ENCODE data around the gene RPN2. TPM values are rescaled to one million over a fixed set of nuclear protein-coding genes. Genes with fewer than 3 reads are reported as not detected.

The RPN2 gene
- polyA plus RNA-seq, 1 donor from 2014 or later, result 151 TPM

GRCh38 chr20:37236462-37236861 lies 57.3 kb downstream of the RPN2 start:
- Histone ChIP-seq H3K4me2 (ENCODE audit: low read length) (no peak overlapping the region), H2AFZ (ENCODE audit: low read depth, low read length) (no peak overlapping the region), H3K79me2 (replicated peaks; ENCODE audit: insufficient read depth, low read length) (no peaks in the 10 kb centered on the region), H3K9ac (ENCODE audit: low read length) (no peak overlapping the region), H3K4me3 (ENCODE audit: low read length) (no peak overlapping the region), H3K9me2 (ENCODE audit: insufficient read depth, low read length) (no peaks in the 10 kb centered on the region), H3F3A (ENCODE audit: insufficient read depth, low read length, poor library complexity, severe bottlenecking) (no peaks in the 10 kb centered on the region), H4K20me1 (ENCODE audit: insufficient read depth) (no peaks in the 10 kb centered on the region), H3K36me3 (ENCODE audit: insufficient read depth, low read length) (peaks cover 15% of the 10 kb centered on the region), H3K27me3 (ENCODE audit: insufficient read depth, low read depth, low read length) (no peaks in the 10 kb centered on the region), H3K27ac (ENCODE audit: low read length) (no peak overlapping the region), H3K9me3 (ENCODE audit: low read length) (no peaks in the 10 kb centered on the region)
- no peak for TF ChIP-seq RAD21 (conservative IDR thresholded peaks at IDR 0.05)
- TF ChIP-seq POLR2AphosphoS5 (IDR thresholded peaks at IDR 0.05), result no peak
- no peak for TF ChIP-seq SMC3 (conservative IDR thresholded peaks at IDR 0.05; ENCODE audit: poor library complexity)
- TF ChIP-seq, protein P1, sequence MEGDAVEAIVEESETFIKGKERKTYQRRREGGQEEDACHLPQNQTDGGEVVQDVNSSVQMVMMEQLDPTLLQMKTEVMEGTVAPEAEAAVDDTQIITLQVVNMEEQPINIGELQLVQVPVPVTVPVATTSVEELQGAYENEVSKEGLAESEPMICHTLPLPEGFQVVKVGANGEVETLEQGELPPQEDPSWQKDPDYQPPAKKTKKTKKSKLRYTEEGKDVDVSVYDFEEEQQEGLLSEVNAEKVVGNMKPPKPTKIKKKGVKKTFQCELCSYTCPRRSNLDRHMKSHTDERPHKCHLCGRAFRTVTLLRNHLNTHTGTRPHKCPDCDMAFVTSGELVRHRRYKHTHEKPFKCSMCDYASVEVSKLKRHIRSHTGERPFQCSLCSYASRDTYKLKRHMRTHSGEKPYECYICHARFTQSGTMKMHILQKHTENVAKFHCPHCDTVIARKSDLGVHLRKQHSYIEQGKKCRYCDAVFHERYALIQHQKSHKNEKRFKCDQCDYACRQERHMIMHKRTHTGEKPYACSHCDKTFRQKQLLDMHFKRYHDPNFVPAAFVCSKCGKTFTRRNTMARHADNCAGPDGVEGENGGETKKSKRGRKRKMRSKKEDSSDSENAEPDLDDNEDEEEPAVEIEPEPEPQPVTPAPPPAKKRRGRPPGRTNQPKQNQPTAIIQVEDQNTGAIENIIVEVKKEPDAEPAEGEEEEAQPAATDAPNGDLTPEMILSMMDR (IDR thresholded peaks at IDR 0.05; ENCODE audit: poor library complexity, severe bottlenecking), result no peak
- no peak for TF ChIP-seq EP300 (conservative IDR thresholded peaks at IDR 0.05; ENCODE audit: poor library complexity, severe bottlenecking)

GRCh38 chr20:37237656-37238055 lies 58.5 kb downstream of the RPN2 start:
- H3K27ac ChIP-seq (ENCODE audit: low read length), result no peak overlapping the region
- no peak overlapping the region for H3K9ac ChIP-seq (ENCODE audit: low read length)
- no peaks in the 10 kb centered on the region for H3K9me2 ChIP-seq (ENCODE audit: insufficient read depth, low read length)
- H3F3A ChIP-seq (ENCODE audit: insufficient read depth, low read length, poor library complexity, severe bottlenecking), result no peaks in the 10 kb centered on the region
- no peaks in the 10 kb centered on the region for H3K27me3 ChIP-seq (ENCODE audit: insufficient read depth, low read depth, low read length)
- TF ChIP-seq REST (IDR thresholded peaks at IDR 0.05; ENCODE audit: borderline replicate concordance) (no peak), TAF1 (IDR thresholded peaks at IDR 0.05; ENCODE audit: low read depth) (no peak), SMC3 (conservative IDR thresholded peaks at IDR 0.05; ENCODE audit: poor library complexity) (no peak), RAD21 (conservative IDR thresholded peaks at IDR 0.05) (no peak), MXI1 (conservative IDR thresholded peaks at IDR 0.05; ENCODE audit: poor library complexity, severe bottlenecking) (no peak), EP300 (conservative IDR thresholded peaks at IDR 0.05; ENCODE audit: poor library complexity, severe bottlenecking) (no peak), POLR2AphosphoS5 (IDR thresholded peaks at IDR 0.05) (no peak), EZH2 (IDR thresholded peaks at IDR 0.05; ENCODE audit: borderline replicate concordance, insufficient read depth, low read length, poor library complexity, severe bottlenecking) (no peak)
- TF ChIP-seq, protein P1 (IDR thresholded peaks at IDR 0.05; ENCODE audit: poor library complexity, severe bottlenecking), result no peak
- no peaks in the 10 kb centered on the region for H4K20me1 ChIP-seq (ENCODE audit: insufficient read depth)
- no peak overlapping the region for H3K4me2 ChIP-seq (ENCODE audit: low read length)
- no peaks in the 10 kb centered on the region for H3K79me2 ChIP-seq (replicated peaks; ENCODE audit: insufficient read depth, low read length)
- H2AFZ ChIP-seq (ENCODE audit: low read depth, low read length), result no peak overlapping the region
- peaks cover 15% of the 10 kb centered on the region for H3K36me3 ChIP-seq (ENCODE audit: insufficient read depth, low read length)
- H3K9me3 ChIP-seq (ENCODE audit: low read length), result no peaks in the 10 kb centered on the region
- no peak overlapping the region for H3K4me3 ChIP-seq (ENCODE audit: low read length)

Data from neural cell (in vitro differentiated cells).